Heart right ventricle (tissue), 16 donors: ENCODE measurements around the gene CENPL. TPM values are rescaled to one million over a fixed set of nuclear protein-coding genes. Genes with fewer than 3 reads are reported as not detected.

Source experiments
- ATAC-seq, 8 donors: fragments of 200-7000 bp; cut with Tn5 transposase; one replicate each; pipeline ENCODE4 v1.9.1; 2020; ENCODE audit warnings: mild to moderate bottlenecking in 8 of 8, moderate library complexity in 8 of 8, moderate number of reproducible peaks in 1 of 8
- DNase-seq, 2 donors: peaks; one replicate each; pipeline ENCODE4 v3.0.0-alpha.2; 2020
- H3K27ac ChIP-seq, 10 donors: fragments of 200-600 bp; sonication (generic) in 2 of 10; one replicate each; pipeline versions ENCODE4 v1.5.0 to v1.8.0; 2020 to 2022; ENCODE audit warnings: mild to moderate bottlenecking in 3 of 10
- H3K27me3 ChIP-seq, 7 donors: fragments of 200-600 bp; one replicate each; pipeline ENCODE4 v1.8.0; 2021 to 2022; ENCODE audit warnings: mild to moderate bottlenecking in 2 of 7
- H3K36me3 ChIP-seq, 9 donors: fragments of 200-600 bp; sonication (generic) in 1 of 9; one replicate each; pipeline versions ENCODE4 v1.5.0 to v1.8.0; 2020 to 2022; ENCODE audit warnings: mild to moderate bottlenecking in 2 of 9
- H3K4me1 ChIP-seq, 9 donors: fragments of 200-600 bp; sonication (generic) in 1 of 9; one replicate each; pipeline versions ENCODE4 v1.5.0 to v1.8.0; 2020 to 2022; ENCODE audit warnings: mild to moderate bottlenecking in 4 of 9
- H3K4me3 ChIP-seq, 10 donors: fragments of 200-600 bp; sonication (generic) in 2 of 10; one replicate each; pipeline versions ENCODE4 v1.5.0 to v1.8.0; 2020 to 2022; ENCODE audit warnings: mild to moderate bottlenecking in 7 of 10, moderate library complexity in 2 of 10
- H3K9me3 ChIP-seq, 11 donors: fragments of 200-600 bp in 10 of 11; sonication (generic) in 2 of 11; one replicate each; pipeline versions ENCODE4 v1.5.0 to v1.8.0; 2013 to 2022; ENCODE audit warnings: mild to moderate bottlenecking in 2 of 11, control low read depth in 1 of 11, moderate library complexity in 1 of 11
- WGBS, 2 donors: extraction: QIAGEN DNeasy Blood & Tissue Kit; methylation state at CpG; one replicate each; pipeline ENCODE4 v1.1.7; 2013; ENCODE audit warnings: inconsistent platforms in 1 of 2; 5-methylcytosine and 5-hydroxymethylcytosine counted together
- intact Hi-C, 10 donors: fragments of 100-400 bp; cut with DNase I; formaldehyde crosslinking; loops; one replicate each; pipeline versions ENCODE4 v1.11.1 to v1.14.2; 2022
- polyA plus RNA-seq, 2 donors: library from polyadenylated mRNA; stranded (reverse); fragments of 200-250 nt; gene quantifications; one replicate each; pipeline ENCODE4 v1.2.3, GENCODE V29; 2013
- total RNA-seq, 10 donors: library from RNA; stranded (reverse); fragmentation: NEBNext Ultra II Directional in 3 of 10; extraction: Animal tissue kit (Norgen Biotek cat#: 25700) in 3 of 10; gene quantifications; one replicate each; pipeline versions ENCODE4 v1.2.1 to v1.2.4, GENCODE V29; 2021 to 2023
- TF ChIP-seq, protein P1 (sequence below), 9 donors: fragments of 200-600 bp; sonication (generic) in 2 of 9; IDR thresholded peaks; one replicate each; pipeline versions ENCODE4 v1.5.0 to v1.8.0; 2021 to 2022; ENCODE audit warnings: antibody characterized with exemption in 9 of 9, mild to moderate bottlenecking in 5 of 9, moderate library complexity in 1 of 9
- donor health status: Arrhythmogenic right ventricular cardiomyopathy.
- donor health status: ischemic (EF 13 %, LVEDD 7.1; RV severe dilation, severe dysfunction).
- donor health status: healthy with polysubstance abuse.
- donor health status: DM: no; HTN: yes; CAD: no.
- donor health status: DM: no; HTN: no; CAD: no.
- donor health status: ischemic (EF 25% LVEDD 6.9; RV normal size, moderate dysfunction).
- donor health status: ischemic (EF 25% LVEDD 5.7; RV mildly dilated, moderate dysfunction).
- donor health status: healthy.
- donor health status: DM: yes; HTN: yes; CAD: no.
- donor health status: Ischemic cardiomyopathy.
- donor health status: ischemic (EF 35%, LVEDD 5.7; RV mildly dilated, moderate dysfunction).
- donor health status: nonischemic (EF 11% LVEDD 7.7; RV severe dilation, severe dysfunction).
- donor health status: DM: yes; HTN: yes; CAD: no.
- donor health status: PGD.
- donor health status: ischemic (EF 29% LVEDD 5.4; RV normal size, mild dysfunction).
- donor health status: nonischemic (EF 23%, LVEDD 6.1; RV moderate dilation, normal function).

The CENPL gene
- total and polyA plus RNA-seq, 12 donors = 1.7 to 7.0 (median 3.5) TPM

DNA sequence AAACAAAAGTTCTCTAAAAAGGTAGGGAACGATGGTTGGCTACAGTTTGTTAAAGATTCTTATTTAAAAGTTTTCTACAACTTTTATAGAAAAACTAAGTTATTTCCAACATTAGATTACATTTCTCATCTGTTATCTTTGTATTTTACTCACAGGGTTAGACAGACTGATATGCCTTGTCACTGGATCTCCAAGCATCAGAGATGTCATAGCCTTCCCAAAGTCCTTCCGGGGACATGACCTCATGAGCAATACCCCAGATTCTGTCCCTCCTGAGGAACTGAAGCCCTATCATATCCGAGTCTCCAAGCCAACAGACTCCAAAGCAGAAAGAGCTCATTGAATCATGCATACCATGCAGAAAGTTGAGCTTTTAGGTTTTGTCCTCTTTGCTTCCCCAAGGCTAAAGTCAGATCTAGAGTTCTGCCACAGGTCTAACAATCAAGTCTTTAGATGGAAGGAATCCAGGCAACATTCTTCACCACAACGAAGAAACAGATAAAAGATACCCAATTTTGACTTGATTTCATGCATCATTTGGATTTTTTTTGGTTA, 32.8 kb upstream of the CENPL start:
- intact Hi-C loops = no loop called here
- Histone ChIP-seq H3K27ac (no peak overlapping the region), H3K4me1 (peaks cover 0 to 11% (median 0%) of the 10 kb centered on the region in 9 donors), H3K9me3 (no peaks in the 10 kb centered on the region), H3K36me3 (peaks cover 0 to 99% (median 30%) of the 10 kb centered on the region in 9 donors), H3K4me3 (no peak overlapping the region), H3K27me3 (no peaks in the 10 kb centered on the region)
- DNase-seq = no peak
- WGBS, 2 donors = 72 to 79% methylated on average over 4 of the region's 4 CpGs
- TF ChIP-seq, protein P1, sequence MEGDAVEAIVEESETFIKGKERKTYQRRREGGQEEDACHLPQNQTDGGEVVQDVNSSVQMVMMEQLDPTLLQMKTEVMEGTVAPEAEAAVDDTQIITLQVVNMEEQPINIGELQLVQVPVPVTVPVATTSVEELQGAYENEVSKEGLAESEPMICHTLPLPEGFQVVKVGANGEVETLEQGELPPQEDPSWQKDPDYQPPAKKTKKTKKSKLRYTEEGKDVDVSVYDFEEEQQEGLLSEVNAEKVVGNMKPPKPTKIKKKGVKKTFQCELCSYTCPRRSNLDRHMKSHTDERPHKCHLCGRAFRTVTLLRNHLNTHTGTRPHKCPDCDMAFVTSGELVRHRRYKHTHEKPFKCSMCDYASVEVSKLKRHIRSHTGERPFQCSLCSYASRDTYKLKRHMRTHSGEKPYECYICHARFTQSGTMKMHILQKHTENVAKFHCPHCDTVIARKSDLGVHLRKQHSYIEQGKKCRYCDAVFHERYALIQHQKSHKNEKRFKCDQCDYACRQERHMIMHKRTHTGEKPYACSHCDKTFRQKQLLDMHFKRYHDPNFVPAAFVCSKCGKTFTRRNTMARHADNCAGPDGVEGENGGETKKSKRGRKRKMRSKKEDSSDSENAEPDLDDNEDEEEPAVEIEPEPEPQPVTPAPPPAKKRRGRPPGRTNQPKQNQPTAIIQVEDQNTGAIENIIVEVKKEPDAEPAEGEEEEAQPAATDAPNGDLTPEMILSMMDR (IDR thresholded peaks at IDR 0.05) = no peak
- no peak for ATAC-seq

- Histone ChIP-seq H3K4me1 (peaks cover 0 to 11% (median 0%) of the 10 kb centered on the region in 9 donors), H3K9me3 (no peaks in the 10 kb centered on the region), H3K36me3 (peaks cover 0 to 99% (median 26%) of the 10 kb centered on the region in 9 donors), H3K4me3 (no peak overlapping the region), H3K27ac (no peak overlapping the region), H3K27me3 (no peaks in the 10 kb centered on the region)
- intact Hi-C loops = no loop called here
- no peak for DNase-seq
- WGBS, 2 donors = 93 to 96% methylated on average over 2 of the region's 2 CpGs
- ATAC-seq = no peak
- TF ChIP-seq, protein P1 (IDR thresholded peaks at IDR 0.05) = no peak
These were observed 32.2 kb upstream of the CENPL start for GRCh38 chr1:173856903-173857302.

DNA sequence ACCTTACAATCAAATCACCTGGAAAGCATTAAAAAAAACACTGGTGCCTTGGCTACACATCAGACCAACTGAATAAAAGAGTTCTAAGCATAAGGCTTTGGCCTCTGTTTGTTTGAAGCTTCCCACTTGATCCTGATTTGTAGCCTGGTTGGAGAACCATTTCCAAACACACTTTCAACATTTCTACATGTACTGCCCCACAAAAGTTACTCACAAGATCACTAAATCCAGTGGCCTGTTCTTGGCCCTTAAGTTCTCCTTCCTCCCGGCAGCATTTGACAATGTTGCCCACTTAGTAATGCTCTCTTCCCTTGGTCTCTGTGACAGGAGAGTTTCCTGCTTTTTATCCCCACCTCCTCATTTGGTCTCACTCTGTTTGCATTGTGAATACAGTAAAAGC, 31.3 kb upstream of the CENPL start:
- Histone ChIP-seq H3K27ac (no peak overlapping the region), H3K9me3 (no peaks in the 10 kb centered on the region), H3K4me3 (no peak overlapping the region), H3K36me3 (peaks cover 0 to 98% (median 26%) of the 10 kb centered on the region in 9 donors), H3K4me1 (peaks cover 0 to 11% (median 0%) of the 10 kb centered on the region in 9 donors), H3K27me3 (no peaks in the 10 kb centered on the region)
- DNase-seq (no peak), ATAC-seq (no peak)
- TF ChIP-seq, protein P1 (IDR thresholded peaks at IDR 0.05) = no peak
- WGBS, 2 donors = 79 to 93% methylated on average over 1 of the region's 1 CpG
- intact Hi-C loops = no loop called here

DNA sequence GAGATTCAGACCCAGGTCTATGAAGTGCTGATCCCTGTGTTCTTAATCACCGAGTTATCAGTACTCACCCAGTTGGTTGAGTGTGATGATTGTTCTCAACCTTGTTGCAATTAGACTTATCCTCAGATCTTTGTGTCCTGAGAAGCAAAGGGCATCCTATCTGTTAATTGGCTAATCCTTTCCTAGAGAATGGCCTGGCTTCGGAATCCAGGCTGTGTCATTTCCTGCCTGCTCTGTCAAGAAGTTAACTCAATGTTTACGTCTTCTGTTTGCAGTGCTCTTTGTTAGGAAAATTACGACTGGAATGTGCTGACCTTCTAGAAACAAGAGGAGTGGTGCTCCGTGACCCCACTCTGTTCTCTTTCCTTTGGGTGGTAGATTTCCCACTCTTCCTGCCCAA, 28.4 kb upstream of the CENPL start:
- DNase-seq (peak in 1 of 2 donors; percentile 8), ATAC-seq (peak in 7 of 8 donors; percentile 22 to 83 (median 60))
- H3K27me3 ChIP-seq = no peaks in the 10 kb centered on the region
- H3K27ac ChIP-seq = peak overlapping the region in 6 of 10 donors; percentile 1 to 59 (median 52)
- H3K36me3 ChIP-seq = peaks cover 0 to 97% (median 18%) of the 10 kb centered on the region in 9 donors
- H3K9me3 ChIP-seq = no peaks in the 10 kb centered on the region
- TF ChIP-seq, protein P1 (IDR thresholded peaks at IDR 0.05) = no peak
- intact Hi-C loops = loop anchor here in 1 of 10 donors (2.0 kb wide), 1 partner anchor 64 kb away; no protein-coding TSS in a partner anchor
- WGBS, 2 donors = 44 to 49% methylated on average over 5 of the region's 5 CpGs
- H3K4me3 ChIP-seq = no peak overlapping the region
- peaks cover 0 to 11% (median 0%) of the 10 kb centered on the region in 9 donors for H3K4me1 ChIP-seq
